ENCODE data around the gene ZNF716. TPM values are rescaled to one million over a fixed set of nuclear protein-coding genes. Genes with fewer than 3 reads are reported as not detected.

The ZNF716 gene
- total RNA-seq, 2 experiments from 2014 or later: not detected

DNA sequence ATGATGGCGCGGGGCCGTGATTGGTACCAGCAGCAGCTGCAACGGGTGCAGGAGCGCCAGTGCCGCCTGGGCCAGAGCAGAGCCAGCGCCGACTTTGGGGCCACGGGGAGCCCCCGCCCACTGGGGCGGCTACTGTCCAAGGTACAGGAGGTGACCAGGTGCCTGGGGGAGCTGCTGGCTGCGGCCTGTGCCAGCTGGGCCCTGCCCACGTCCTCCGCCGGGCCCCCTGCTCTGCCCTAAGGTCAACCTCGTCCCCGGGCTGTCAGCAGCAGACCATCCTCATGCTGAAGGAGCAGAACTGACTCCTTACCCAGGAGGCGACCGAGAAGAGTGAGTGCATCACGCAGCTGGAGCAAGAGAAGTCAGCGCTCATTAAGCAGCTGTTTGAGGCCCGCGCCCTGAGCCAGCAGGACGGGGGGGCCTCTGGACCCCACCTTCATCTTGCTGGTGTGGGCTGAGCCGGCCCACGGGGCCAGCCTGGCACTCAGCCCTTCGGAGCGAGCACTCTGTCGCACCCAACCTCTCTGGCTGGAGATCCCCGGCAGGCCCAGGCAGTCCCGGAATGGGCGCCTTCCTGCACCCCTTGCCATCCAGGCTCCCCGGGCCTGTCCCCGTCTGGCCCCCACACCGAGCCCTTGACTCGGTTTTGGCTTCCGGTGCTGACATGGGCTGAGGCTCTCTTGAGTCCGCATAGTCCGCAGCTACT, 24.6 kb upstream of the ZNF716 start:
- ATAC-seq (ENCODE audit: poor library complexity) (no peak), DNase-seq (no peak)
- H3K4me3 Mint-ChIP-seq: no peak overlapping the region
- POLR2A ChIA-PET: no interaction called here
- no peak overlapping the region for H3K27ac Mint-ChIP-seq
- Histone ChIP-seq H3K36me3 (ENCODE audit: insufficient read depth, low read length) (no peaks in the 10 kb centered on the region), H3K4me3 (ENCODE audit: low read length) (no peak overlapping the region), H3K4me1 (ENCODE audit: insufficient read depth, low read length) (no peaks in the 10 kb centered on the region), H3K27ac (ENCODE audit: low read depth in 1 of 2, low read length in 2 of 2) (no peak overlapping the region), H3K27me3 (ENCODE audit: control insufficient read depth in 1 of 2, insufficient read depth in 2 of 2, low read length in 2 of 2) (no peaks in the 10 kb centered on the region), H3K9me3 (ENCODE audit: control insufficient read depth in 1 of 2, insufficient read depth in 1 of 2, low read length in 2 of 2) (peaks cover 0 to 44% of the 10 kb centered on the region in 2 experiments)
- no peaks in the 10 kb centered on the region for H3K27me3 Mint-ChIP-seq
- H3K9me3 Mint-ChIP-seq: peaks cover 18% of the 10 kb centered on the region
- H3K36me3 Mint-ChIP-seq (ENCODE audit: low read depth): no peaks in the 10 kb centered on the region
- CTCF ChIA-PET: no interaction called here
- H3K4me1 Mint-ChIP-seq (ENCODE audit: low read depth): no peaks in the 10 kb centered on the region
- TF ChIP-seq, protein P1, sequence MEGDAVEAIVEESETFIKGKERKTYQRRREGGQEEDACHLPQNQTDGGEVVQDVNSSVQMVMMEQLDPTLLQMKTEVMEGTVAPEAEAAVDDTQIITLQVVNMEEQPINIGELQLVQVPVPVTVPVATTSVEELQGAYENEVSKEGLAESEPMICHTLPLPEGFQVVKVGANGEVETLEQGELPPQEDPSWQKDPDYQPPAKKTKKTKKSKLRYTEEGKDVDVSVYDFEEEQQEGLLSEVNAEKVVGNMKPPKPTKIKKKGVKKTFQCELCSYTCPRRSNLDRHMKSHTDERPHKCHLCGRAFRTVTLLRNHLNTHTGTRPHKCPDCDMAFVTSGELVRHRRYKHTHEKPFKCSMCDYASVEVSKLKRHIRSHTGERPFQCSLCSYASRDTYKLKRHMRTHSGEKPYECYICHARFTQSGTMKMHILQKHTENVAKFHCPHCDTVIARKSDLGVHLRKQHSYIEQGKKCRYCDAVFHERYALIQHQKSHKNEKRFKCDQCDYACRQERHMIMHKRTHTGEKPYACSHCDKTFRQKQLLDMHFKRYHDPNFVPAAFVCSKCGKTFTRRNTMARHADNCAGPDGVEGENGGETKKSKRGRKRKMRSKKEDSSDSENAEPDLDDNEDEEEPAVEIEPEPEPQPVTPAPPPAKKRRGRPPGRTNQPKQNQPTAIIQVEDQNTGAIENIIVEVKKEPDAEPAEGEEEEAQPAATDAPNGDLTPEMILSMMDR (IDR thresholded peaks at IDR 0.05): no peak
- intact Hi-C loops (cut with DNase I, micrococcal nuclease): no loop called here

DNA sequence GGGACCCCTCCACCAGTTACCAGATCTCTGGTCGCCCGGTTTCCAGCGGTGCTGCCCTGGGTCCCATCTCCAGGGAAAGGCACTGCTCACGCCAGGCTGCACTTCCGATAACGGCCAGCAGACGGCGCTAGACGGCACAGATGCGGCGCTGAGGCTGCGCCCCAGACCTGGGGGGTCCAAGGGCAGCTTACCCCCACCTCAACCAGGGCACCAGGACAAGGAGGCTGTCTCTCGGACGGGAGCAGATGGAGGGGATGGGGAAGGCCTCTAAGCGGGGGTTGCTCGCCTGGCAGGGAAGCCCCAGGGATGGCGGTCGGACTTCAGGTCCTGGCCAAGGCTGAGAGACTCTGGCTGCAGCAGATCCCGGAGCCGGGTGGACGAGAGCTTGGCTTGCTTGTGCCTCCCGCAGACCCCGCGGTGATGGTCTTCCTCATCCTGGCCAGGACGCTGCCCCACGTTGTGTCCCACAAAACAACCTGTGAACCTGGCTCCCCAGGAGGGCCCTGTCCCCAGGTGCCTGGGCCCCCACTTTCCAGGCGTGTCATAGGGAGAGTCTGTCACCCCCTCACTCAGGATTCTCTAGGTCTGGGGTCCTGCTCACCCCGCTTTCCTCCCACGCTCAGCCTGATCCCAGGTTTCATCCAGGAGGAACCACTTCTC, 23.9 kb upstream of the ZNF716 start:
- no peak for ATAC-seq (ENCODE audit: poor library complexity)
- Mint-ChIP-seq H3K27ac (no peak overlapping the region), H3K27me3 (no peaks in the 10 kb centered on the region), H3K4me1 (ENCODE audit: low read depth) (no peaks in the 10 kb centered on the region), H3K4me3 (no peak overlapping the region), H3K36me3 (ENCODE audit: low read depth) (no peaks in the 10 kb centered on the region), H3K9me3 (peaks cover 19% of the 10 kb centered on the region)
- peaks cover 0 to 47% of the 10 kb centered on the region in 2 experiments for H3K9me3 ChIP-seq (ENCODE audit: control insufficient read depth in 1 of 2, insufficient read depth in 1 of 2, low read length in 2 of 2)
- no peak overlapping the region for H3K4me3 ChIP-seq (ENCODE audit: low read length)
- no peaks in the 10 kb centered on the region for H3K36me3 ChIP-seq (ENCODE audit: insufficient read depth, low read length)
- ChIA-PET POLR2A (no interaction called here), CTCF (no interaction called here)
- no peaks in the 10 kb centered on the region for H3K4me1 ChIP-seq (ENCODE audit: insufficient read depth, low read length)
- H3K27me3 ChIP-seq (ENCODE audit: control insufficient read depth in 1 of 2, insufficient read depth in 2 of 2, low read length in 2 of 2): no peaks in the 10 kb centered on the region
- no peak overlapping the region for H3K27ac ChIP-seq (ENCODE audit: low read depth in 1 of 2, low read length in 2 of 2)
- intact Hi-C loops (cut with DNase I, micrococcal nuclease): no loop called here
- TF ChIP-seq, protein P1 (IDR thresholded peaks at IDR 0.05): no peak
- DNase-seq: no peak

- Mint-ChIP-seq H3K4me3 (no peak overlapping the region), H3K4me1 (ENCODE audit: low read depth) (no peaks in the 10 kb centered on the region), H3K27ac (no peak overlapping the region), H3K9me3 (peaks cover 17% of the 10 kb centered on the region), H3K27me3 (no peaks in the 10 kb centered on the region), H3K36me3 (ENCODE audit: low read depth) (no peaks in the 10 kb centered on the region)
- H3K4me1 ChIP-seq (ENCODE audit: insufficient read depth, low read length): no peaks in the 10 kb centered on the region
- ChIA-PET POLR2A (no interaction called here), CTCF (no interaction called here)
- ATAC-seq (ENCODE audit: poor library complexity) (no peak), DNase-seq (no peak)
- no peak overlapping the region for H3K4me3 ChIP-seq (ENCODE audit: low read length)
- H3K27me3 ChIP-seq (ENCODE audit: control insufficient read depth in 1 of 2, insufficient read depth in 2 of 2, low read length in 2 of 2): no peaks in the 10 kb centered on the region
- H3K27ac ChIP-seq (ENCODE audit: low read depth in 1 of 2, low read length in 2 of 2): no peak overlapping the region
- peaks cover 0 to 47% of the 10 kb centered on the region in 2 experiments for H3K9me3 ChIP-seq (ENCODE audit: control insufficient read depth in 1 of 2, insufficient read depth in 1 of 2, low read length in 2 of 2)
- TF ChIP-seq, protein P1 (IDR thresholded peaks at IDR 0.05): no peak
- intact Hi-C loops (cut with DNase I, micrococcal nuclease): no loop called here
- H3K36me3 ChIP-seq (ENCODE audit: insufficient read depth, low read length): no peaks in the 10 kb centered on the region
These were observed 23.4 kb upstream of the ZNF716 start for GRCh38 chr7:57426629-57427003.
